GM19239 (cell line): Measurements from ENCODE around the gene CCBE1.
"Not testable (repeated sequence)": the region's sequence is repeated elsewhere in the genome, so short reads cannot be mapped to it uniquely, and the experiment has no call there.

Experiments used
- DNase-seq: peaks from one replicate; pipeline ENCODE4 v3.0.0; 2011; ENCODE audit warnings: low spot score; ENCODE audit not compliant: insufficient read length
- FAIRE-seq: peaks from 2 replicates; lab custom pipeline; 2011; peaks lifted over from hg19 to GRCh38; lab: Jason Lieb, UNC

The CCBE1 gene

GRCh38 chr18:59689756-59690155, 7.5 kb downstream of the CCBE1 start:
- no peak for DNase-seq
- no peak for FAIRE-seq

GRCh38 chr18:59686260-59686659, 11.0 kb downstream of the CCBE1 start:
- FAIRE-seq: no peak
- no peak for DNase-seq

GRCh38 chr18:59685501-59685900, 11.7 kb downstream of the CCBE1 start:
- FAIRE-seq (no peak), DNase-seq (no peak)

- DNase-seq (no peak), FAIRE-seq (no peak)
Measured at GRCh38 chr18:59684777-59685176, 12.4 kb downstream of the CCBE1 start.

GRCh38 chr18:59681521-59682004, 15.7 kb downstream of the CCBE1 start:
- DNase-seq: no peak
- no peak for FAIRE-seq

GRCh38 chr18:59681051-59681450, 16.2 kb downstream of the CCBE1 start:
- FAIRE-seq: no peak
- DNase-seq: no peak

GRCh38 chr18:59675346-59675745, 21.9 kb downstream of the CCBE1 start:
- FAIRE-seq: no peak

GRCh38 chr18:59674903-59675270, 22.3 kb downstream of the CCBE1 start:
- FAIRE-seq (no peak), DNase-seq (no peak)

More at GRCh38 chr18:59675346-59675745, 21.9 kb downstream of the CCBE1 start:
- DNase-seq: no peak

GRCh38 chr18:59674186-59674902, 22.9 kb downstream of the CCBE1 start:
- no peak for FAIRE-seq
- DNase-seq: no peak

GRCh38 chr18:59672235-59672711, 24.9 kb downstream of the CCBE1 start:
- no peak for FAIRE-seq
- no peak for DNase-seq

GRCh38 chr18:59671551-59671950, 25.7 kb downstream of the CCBE1 start:
- DNase-seq (no peak), FAIRE-seq (no peak)

- no peak for FAIRE-seq
- no peak for DNase-seq
Measured at GRCh38 chr18:59669872-59670657, 27.2 kb downstream of the CCBE1 start.

- DNase-seq (no peak), FAIRE-seq (no peak)
Measured at GRCh38 chr18:59667488-59667887, 29.7 kb downstream of the CCBE1 start.

- DNase-seq, FAIRE-seq: not testable (repeated sequence)
Measured at GRCh38 chr18:59666007-59666402, 31.2 kb downstream of the CCBE1 start.

GRCh38 chr18:59665057-59666006, 31.9 kb downstream of the CCBE1 start:
- no peak for FAIRE-seq
- DNase-seq: no peak

GRCh38 chr18:59664329-59664728, 32.9 kb downstream of the CCBE1 start:
- FAIRE-seq: no peak
- DNase-seq: no peak

GRCh38 chr18:59663096-59663495, 34.1 kb downstream of the CCBE1 start:
- no peak for DNase-seq
- no peak for FAIRE-seq

- FAIRE-seq (no peak), DNase-seq (no peak)
Measured at GRCh38 chr18:59661891-59662701, 35.1 kb downstream of the CCBE1 start.
